ENCODE data around the gene LIPC.

Gene LIPC

DNA sequence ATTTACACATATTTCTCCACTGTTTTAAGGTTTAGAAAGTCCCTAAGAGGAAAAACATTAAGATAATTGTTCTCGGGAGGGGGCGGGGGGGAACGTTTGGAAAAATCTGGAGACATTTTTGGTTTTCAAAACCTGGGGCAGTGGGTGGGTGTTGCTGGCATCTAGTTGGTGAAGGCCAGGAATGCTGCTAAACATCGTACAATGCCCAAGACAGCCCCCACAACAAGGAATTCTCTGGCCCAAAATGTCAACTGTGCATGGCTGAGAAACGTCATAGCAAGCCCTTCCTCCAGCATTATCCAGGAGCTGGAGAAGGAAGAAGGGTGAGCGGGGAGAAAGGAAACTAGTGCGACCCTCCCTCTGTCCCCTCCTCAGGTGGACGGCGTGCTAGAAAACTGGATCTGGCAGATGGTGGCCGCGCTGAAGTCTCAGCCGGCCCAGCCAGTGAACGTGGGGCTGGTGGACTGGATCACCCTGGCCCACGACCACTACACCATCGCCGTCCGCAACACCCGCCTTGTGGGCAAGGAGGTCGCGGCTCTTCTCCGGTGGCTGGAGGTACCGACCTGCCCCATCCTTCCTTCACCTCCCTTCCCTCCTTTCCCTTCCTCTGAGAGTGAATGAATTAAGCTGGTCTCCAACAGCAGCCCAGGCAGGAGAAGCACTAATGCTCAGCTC is 109.8 kb downstream of the LIPC start:
- no peak for DNase-seq

DNA sequence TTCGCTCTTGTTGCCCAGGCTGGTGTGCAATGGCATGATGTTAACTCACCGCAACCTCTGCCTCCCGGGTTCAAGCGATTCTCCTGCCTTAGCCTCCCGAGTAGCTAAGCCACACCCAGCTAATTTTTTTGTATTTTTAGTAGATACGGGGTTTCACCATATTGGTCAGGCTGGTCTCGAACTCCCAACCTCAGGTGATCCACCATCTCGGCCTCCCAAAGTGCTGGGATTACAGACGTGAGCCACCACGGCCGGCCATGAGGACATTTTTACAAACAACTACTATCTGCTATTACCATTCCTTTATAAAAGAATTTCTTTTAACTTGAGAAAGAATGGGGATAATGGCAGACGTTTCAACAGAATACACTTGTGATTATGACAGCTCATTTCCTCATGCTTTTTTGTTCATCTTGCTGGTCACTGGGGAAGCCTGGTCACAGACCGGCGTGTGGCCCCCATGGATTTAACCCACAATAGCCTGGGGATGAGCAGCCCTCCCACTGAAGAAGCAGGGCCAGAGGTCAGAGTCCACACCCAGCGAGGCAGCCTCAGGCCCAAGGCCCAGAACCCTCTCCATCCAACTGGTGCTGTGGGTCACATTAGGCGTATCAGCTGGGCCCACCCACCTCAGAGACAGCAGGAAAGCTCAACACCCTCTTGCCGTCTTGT is 112.0 kb downstream of the LIPC start:
- no peak for DNase-seq

DNA sequence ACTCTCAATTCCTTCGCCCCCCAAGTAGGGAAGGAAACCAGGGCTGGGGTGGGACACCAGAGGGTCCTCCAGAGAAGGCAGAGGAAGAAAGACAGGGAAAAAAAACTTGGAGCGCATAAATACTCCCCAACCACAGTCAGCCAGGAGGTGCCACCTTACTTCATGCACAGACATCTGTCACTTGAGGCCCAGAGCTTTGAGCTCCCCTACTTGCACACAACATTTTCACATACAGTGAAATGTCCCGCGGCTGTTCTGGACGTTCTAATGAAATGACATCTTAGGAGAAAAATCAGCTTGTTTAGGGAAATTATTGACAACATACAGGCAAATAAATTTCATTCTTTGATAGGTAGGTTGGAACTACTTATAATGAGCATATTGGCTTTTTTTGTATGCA is 113.0 kb downstream of the LIPC start:
- DNase-seq: no peak

DNA sequence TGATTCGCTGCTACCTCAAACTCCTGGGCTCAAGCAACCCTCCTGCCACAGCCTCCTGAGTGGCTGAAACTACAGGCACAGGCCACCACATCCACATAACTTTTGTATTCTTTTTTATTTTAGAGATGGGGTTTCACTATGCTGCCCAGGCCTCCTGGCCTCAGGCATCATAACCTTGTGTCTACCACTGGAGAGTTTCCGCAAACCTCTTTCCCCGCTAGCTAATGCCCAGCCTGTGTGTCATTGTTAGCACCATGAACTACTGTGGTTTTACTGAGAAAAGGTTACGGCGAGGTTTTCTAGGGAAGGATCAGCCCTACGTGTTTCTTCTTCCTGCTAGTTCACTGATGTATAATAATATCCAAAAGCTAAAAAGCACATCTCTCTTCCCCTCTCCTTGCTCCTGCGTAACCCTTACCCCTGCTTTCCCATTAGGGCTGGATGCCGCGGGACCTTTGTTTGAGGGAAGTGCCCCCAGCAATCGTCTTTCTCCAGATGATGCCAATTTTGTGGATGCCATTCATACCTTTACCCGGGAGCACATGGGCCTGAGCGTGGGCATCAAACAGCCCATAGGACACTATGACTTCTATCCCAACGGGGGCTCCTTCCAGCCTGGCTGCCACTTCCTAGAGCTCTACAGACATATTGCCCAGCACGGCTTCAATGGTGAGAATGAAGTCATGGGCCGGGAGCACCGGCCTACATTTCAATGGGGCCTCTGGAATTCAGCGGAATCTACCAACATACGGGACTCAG is 113.7 kb downstream of the LIPC start:
- DNase-seq: no peak

DNA sequence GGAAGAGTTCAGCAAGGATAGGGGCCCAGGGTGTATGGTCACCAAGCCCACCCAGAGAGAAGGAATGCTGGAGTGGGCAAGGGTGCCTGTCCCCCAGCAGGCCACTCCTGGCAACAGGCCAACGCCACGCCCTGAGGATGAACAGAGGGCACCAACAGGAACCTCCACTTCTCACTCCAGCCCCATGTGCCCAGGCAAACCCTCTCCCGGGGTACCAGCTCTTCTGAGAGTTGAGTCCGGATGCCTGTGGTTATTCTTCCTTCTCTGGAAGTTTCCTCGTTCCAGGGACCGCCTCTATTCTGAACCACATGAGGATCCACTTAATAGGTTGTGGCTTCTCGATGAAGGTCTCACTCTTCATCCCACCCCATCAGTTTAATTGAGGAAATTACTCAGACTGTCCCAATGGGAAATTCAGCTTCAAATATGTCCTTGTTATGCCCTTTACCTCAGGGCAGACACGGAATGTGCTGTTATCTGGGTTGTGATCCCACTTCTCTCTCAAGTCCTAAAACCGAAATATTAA is 114.3 kb downstream of the LIPC start:
- no peak for DNase-seq

DNA sequence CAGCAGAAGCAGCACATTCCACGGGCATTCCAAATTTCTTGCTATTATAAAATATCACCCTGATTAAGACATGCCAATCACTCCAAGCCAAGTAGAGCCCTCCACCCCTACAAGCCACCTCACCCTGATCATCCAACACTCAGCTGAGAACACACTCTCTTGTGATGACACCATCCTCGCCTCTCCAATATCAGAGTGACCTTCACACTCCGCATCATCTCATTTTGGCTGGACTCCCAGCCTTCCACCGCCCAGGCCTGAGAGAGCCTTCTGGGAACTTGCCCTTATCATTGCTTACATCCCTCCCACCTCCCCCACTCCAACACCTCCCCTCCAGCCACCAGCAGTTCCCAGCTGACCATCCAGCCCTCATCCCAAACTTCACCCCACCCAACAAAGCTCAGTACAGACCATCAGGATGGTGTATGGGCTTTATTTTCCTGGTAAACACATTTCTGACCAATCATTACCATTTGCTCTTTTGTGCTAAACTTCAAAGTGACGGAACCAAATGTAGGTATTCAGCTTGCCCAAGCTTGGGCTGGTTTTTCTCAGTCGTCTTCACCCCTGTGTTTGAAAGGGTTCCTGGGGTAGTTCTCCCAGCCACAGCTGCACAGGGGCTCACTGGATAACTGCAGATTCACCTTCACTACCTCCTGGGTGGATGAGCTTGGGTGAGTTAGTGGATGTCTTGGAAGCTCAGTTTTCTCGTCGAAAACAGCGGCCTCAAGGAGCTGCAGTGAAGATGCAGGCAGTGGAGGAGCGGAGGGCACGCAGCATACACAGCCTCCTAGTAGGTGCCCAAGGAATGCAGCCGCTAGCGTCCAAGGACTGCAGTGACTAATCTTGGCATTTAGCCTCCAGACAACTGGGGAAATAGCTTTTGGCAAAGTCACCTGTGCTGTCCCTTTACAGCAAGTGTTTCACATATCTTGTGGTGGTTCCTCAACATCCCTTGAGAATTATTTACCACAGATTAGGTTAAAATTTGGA is 115.1 kb downstream of the LIPC start:
- no peak for DNase-seq

DNA sequence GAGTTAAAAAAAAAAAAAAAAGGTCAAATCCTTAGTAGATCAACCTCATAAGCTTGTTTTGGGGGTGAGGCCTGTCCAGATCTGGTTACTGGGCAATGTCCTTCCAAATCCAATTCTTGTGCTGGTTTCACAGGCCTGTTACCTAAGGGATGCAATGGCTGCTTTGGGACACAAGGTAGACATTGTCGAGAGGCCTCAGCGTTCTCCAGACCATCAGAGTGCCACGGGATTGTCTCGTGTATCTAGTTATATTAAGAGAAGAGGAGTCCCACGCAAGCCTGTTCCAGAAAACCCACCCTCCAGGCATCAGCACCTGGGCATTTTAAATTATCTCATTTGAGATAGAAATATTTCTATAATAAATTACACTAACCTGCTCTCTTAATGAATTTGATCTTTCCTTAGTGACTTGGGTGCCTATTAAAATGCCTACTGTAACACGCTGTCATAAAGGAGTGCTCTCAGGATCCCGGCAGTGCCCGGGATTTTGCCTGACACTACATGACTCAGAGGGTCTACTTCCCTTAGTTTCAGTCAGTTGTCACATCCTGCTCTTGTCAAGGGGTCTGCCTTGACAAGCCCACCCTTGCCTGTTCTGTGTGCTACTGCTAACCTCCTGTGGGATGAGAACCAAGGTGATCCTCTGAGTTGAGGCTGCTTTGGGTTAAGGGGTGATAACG is 116.0 kb downstream of the LIPC start:
- no peak for DNase-seq

DNA sequence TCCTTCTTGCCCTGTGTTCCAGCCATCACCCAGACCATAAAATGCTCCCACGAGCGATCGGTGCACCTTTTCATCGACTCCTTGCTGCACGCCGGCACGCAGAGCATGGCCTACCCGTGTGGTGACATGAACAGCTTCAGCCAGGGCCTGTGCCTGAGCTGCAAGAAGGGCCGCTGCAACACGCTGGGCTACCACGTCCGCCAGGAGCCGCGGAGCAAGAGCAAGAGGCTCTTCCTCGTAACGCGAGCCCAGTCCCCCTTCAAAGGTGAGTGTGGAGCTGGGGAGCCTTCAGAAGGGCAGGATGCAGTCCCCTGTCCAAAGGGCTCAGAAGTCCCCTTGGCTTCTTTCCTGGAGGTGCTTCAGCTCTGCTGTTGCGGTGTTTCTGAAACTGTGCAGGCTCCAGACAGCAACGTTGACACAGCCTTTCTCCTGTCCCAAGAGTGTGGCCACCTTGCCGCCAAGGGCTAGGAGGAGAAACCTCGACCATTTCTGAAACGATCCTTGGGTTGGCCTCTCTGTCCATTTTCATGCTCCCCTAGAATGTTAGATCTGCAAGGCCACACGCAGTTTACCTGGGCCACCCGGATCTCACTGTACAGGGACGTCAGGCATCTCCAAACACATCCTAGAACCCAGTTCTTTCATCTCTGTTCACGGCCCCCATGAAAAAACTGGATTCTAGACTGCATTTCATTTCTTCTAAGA is 116.7 kb downstream of the LIPC start:
- DNase-seq: no peak

DNA sequence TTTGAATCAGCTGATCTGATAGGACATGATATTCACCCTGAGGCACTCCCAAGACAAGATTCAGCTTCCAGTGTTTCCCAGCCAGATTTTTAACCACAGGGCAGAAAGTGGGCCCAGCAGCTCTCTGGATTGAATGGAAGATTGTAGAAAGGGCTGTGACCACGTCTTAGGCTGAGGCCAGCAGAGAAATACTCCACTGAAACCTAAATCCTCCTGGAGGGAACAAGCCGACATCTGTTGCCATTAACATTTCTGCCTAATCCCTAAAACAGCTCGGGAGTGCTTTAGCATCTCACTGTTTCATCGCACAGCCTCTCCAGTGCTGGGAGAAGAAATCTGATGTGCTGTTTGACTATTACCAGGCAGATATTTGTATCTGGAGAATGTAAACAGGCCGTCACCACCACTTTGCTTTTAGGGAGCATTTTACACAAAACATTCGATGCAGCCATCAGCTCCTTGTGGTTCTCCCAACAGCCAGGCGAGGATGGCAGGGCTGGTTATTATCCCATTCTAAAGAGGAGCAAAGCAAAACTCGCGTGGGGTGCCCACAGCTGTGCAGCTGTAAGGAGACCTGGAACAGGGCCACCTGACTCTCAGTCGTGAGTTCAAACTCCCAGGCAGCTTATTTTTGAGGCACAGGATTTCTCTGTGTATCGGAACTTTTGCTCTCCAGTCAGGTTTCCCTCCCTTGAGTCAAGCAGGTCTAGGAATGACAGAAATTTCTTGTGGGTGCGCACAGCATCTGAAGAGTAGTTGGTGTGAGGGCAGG is 117.4 kb downstream of the LIPC start:
- no peak for DNase-seq

DNA sequence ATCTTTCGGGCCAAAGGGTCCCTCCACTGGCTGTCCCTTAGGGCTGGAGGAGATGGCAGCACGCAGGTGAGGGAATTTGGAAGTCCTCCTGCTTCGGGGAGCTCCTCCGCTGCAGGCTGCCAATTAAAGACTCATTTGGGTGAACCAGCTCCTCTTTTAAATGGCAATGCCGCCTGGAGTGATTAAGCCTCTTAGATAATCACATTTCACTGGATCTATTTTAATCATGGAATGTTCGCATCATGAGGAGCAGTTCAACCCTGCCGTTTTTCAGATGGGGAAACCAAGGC is 117.9 kb downstream of the LIPC start:
- no peak for DNase-seq

DNA sequence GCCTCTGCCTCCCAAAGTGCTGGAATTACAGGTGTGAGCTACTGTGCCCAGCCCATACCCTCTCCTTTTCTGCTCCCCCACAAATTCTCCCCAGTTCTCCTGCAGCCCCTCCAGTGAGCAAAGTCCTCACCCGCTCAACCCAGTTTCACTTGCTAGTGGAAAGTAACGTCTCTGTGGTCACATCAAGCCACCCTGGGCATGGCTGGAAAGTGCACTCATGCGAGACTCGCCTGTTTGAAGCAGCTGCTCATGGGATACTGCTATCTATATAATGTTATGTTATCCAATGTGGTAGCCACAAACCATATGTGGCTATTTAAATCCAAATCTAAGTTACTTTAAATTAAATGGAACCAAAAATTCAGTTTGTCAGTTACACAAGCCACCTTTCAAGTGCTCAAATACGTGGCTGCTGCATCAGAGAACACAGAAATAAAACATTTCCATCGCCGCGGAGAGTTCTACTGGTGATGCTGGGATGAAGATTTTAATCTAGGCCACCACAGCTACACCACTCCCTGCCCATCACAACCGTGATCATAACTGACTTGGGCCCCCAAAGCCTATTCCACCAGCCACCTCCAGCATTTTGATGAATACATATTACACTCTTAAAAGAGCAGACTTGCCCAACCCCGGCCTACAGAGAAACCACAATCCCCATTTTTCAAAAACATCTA is 119.4 kb downstream of the LIPC start:
- DNase-seq: no peak

DNA sequence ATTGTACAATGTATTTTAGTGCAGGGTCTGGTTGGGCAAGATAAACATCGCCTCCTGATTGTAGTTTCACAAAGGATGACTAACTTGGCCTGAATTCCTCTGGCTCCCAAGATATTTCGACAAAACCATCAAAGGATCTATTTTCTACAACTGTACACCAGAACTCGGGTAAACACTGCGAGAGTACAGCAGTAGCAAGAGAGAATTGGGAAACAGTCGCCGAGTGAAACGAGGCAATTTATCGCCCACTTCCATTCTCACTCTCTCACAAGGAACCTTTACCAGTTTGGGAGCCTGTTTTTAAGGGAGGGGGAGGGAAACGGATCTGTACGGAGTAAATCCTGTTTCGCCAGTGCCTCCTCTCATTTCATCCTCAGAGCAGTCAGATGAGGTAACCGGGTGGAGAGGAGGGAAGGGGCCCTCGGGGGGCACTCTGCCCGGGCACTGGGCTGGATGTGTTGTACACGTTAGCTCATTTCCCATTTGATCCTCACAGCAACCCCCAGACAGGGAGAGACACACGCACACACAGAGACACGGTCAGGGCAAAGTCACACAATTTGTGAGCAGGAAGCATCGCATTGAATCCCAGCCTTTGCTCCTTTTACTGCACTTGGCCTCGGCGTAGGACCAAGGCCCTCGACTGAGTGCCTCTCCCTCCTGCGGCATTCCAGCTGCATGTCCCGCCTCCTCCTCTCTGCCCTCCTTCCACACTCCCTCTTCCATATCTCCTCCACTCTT is 120.1 kb downstream of the LIPC start:
- no peak for DNase-seq

DNA sequence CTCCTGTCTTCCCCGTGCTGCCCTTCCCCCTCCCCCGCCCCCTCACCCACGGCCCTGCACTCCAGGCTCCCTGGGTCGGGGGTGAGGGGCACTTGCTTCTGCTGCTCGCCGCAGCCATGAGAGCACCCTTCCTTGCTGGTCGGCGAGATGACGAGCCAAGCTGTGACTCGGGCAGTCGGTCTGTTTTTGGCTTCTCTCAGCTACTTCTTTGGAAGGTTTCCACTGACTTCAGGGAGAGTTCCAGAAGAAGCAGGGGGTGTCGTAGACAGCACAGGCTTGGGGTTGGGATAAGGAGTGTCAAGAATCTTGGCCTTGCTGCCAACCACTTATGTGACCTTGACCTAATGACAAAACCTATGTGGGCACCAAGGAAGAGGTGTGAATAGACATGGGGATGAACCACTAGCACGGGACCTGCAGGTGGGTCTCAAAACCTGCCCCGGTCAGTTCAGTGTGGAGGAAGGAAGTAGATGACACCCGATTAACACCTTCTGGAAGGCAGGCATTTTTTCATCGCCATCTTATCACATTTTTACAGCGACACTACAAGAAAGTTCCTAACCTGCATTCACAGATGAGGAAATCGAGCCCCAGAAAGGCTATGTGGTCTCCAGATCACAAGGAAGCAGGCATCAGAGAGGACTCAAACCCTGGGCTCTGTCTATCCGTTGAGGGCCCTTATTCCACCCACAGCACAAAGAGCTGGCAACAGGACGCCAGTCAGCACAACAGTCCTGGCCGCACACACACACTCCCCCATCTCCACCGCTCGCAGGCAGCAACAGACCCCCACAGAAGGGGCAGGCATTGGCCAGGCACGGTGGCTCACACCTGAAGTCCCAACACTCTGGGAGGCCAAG is 120.9 kb downstream of the LIPC start:
- no peak for DNase-seq

DNA sequence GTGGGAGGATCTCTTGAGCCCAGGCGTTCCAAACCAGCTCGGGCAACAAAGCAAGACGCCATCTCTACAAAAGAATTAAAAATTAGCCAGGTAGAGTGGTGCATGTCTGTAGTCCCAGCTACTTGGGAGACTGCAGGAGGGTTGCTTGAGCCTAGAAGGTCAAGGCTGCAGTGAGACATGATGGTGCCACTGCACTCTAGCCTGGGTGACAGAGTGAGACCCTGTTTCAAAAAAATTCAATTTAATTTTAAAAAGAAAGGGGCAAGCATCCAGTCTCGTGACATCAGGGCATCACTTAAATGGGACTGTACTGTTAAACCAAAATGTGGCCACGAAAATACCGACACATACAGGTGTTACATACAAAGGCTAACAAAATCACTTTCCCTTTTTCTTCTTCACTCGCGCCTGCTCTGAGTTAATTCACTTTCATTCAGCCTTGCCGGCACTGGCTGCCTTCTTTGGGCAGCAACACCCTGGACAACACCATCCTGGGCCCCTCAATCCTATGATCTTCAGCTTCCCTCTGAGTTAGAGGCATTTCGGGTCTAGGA is 121.7 kb downstream of the LIPC start:
- no peak for DNase-seq

DNA sequence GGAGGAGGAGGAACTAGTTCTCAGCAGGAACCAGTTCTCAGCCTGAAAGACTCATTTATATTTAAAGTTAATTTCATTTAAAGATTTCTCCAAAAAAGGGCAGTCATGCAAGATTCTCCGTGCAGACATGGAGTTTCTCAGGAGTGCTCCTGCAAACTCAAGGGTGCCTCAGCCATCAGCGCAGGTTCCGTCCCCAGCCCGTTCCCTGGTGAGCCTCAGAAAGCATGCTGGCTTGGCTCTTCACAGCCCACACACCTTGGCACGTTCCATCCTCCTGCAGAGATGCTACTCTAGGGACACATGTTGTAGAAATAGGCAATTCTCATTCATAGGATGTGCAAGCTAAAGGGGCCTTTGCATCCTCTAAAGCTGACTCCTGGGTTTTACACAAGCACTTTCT is 123.0 kb downstream of the LIPC start:
- DNase-seq: no peak

DNA sequence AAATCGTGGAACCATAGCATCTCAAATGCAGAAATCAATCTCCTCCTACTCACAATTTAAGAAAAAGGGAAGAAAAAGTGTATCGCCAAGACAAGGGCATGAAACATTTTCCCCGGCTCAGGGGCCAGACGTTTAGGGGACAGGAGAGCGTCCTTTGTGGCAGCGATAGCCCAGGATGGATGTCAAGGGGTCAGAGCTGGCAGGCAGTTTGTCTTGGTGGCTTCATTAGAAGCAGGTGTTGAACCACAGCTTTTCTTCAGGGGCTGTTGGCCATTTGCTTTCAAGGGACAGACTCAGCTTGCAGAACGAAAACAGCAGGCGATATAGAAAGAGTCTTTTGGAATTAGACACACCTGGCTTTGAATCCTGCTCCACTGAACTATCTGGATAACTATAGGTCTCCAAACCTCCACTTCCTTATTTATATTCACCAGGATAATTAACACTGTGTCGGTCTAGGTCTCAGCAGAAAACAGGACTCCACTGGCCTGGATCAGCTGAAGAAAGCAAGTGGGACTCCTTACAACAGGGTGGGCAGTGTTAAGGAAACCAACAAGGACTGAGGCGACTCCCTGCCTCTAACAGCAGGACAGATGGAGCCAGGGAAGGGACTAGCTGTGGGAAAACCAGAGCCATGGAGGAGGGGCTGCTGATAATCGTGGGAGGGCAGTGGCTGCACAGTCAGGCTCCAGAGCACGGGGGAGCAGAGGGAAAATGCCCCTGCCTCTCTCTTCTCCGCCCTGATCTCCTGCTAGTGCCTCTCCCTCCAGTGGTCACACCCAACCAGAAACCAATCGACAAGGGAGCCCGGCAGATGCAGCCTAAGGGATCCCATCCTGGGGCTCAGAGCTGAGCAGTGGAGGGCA is 123.6 kb downstream of the LIPC start:
- DNase-seq: no peak

DNA sequence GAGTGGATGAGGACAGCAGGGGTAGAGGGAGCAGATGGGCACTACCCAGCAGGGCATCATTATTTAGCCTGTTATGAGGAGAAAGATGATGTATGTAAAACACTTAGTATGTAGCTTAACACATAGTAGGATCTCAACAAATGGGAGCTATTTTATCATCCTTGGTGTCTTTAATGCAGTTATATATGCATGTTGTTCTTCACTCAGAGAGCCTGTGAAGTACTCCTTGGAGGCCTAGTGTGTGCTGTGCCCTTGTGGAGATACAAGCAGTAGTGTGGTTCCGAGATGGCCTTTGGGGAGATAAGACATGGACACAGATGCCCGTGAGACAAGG is 124.2 kb downstream of the LIPC start:
- DNase-seq: no peak

Measured in effector CD8-positive, alpha-beta T cell (primary cell).